HepG2 (cell line): ENCODE results near the gene RETREG2. TPM values are rescaled to one million over a fixed set of nuclear protein-coding genes. Genes with fewer than 3 reads are reported as not detected.

Source experiments
- HMGXB3 ChIP-seq: sonication (generic); formaldehyde crosslinking; IDR thresholded peaks from 2 replicates; pipeline ENCODE4 v1.4.0; 2020; ENCODE audit warnings: missing genetic modification reagents, borderline replicate concordance
- KIAA2018 ChIP-seq: sonication (generic); formaldehyde crosslinking; IDR thresholded peaks from 2 replicates; pipeline ENCODE4 v1.5.0; 2020; ENCODE audit warnings: mild to moderate bottlenecking, missing genetic modification reagents, borderline replicate concordance
- MTERF4 ChIP-seq: sonication (generic); formaldehyde crosslinking; IDR thresholded peaks from 2 replicates; pipeline ENCODE4 v1.8.0; 2023; ENCODE audit warnings: mild to moderate bottlenecking, missing genetic modification reagents
- MXI1 ChIP-seq: IDR thresholded peaks from 3 replicates; pipeline ENCODE4 v1.6.1; 2012; ENCODE audit warnings: low read depth, low read length, inconsistent platforms, borderline replicate concordance
- TBX3 ChIP-seq: fragments of 450-650 bp; IDR thresholded peaks from 2 replicates; pipeline ENCODE4 v1.6.1; 2017; ENCODE audit warnings: antibody characterized with exemption, mild to moderate bottlenecking, inconsistent platforms, borderline replicate concordance
- TMF1 ChIP-seq: sonication (generic); formaldehyde crosslinking; IDR thresholded peaks from 2 replicates; pipeline ENCODE4 v1.8.1; 2022; ENCODE audit warnings: low read depth, missing genetic modification reagents
- ZFY ChIP-seq: sonication (generic); formaldehyde crosslinking; IDR thresholded peaks from 2 replicates; pipeline ENCODE4 v1.4.0; 2020; ENCODE audit warnings: missing genetic modification reagents
- ZNF143 ChIP-seq: sonication (generic); formaldehyde crosslinking; IDR thresholded peaks from 2 replicates; pipeline ENCODE4 v1.4.0; 2020; ENCODE audit warnings: missing genetic modification reagents
- ZZZ3 ChIP-seq: sonication (generic); formaldehyde crosslinking; IDR thresholded peaks from 2 replicates; pipeline ENCODE4 v1.4.0; 2020; ENCODE audit warnings: missing genetic modification reagents, mild to moderate bottlenecking, borderline replicate concordance
- polyA plus RNA-seq, 8 experiments: library from polyadenylated mRNA; depleted of rRNA in 3 of 8; stranded (reverse) in 7 of 8; unstranded in 1 of 8; fragments of >200 nt; fragmentation: Illumina TruSeq in 4 of 8; extraction: Trizol in 4 of 8; gene quantifications; 2 replicates each; pipeline versions ENCODE4 v1.2.1 to v1.2.3, GENCODE V29; 2011 to 2016; ENCODE audit warnings: low read depth in 4 of 8, missing spikeins in 1 of 8, mixed read lengths in 1 of 8; ENCODE audit not compliant: insufficient read depth in 1 of 8
- total RNA-seq, 5 experiments: library from RNA; depleted of rRNA; stranded (reverse); fragments of >200 nt; fragmentation: Illumina TruSeq; extraction: Trizol; gene quantifications; 2 replicates each; pipeline ENCODE4 v1.2.3, GENCODE V29; 2016; ENCODE audit warnings: low read depth in 1 of 5

RETREG2 gene
- total and polyA plus RNA-seq, 2 of the 13 experiments (the other 11 are each of a cell fraction or from before 2014, with no cell fraction given), result 86.0 to 134 TPM

GRCh38 chr2:219176818-219177551 is 1.1 kb upstream of the RETREG2 start, which contains the start of gene CNPPD1 (continued):
- TF ChIP-seq MTERF4 (no peak; the same call in 1 of the 2 replicates), ZFY (CRISPR knock-in tag) (peak; percentile 96), TMF1 (peak; percentile 60), TBX3 (peak; percentile 82), MXI1 (peak; percentile 95; the same call in 2 of the 3 replicates), HMGXB3 (CRISPR knock-in tag) (no peak), ZNF143 (CRISPR knock-in tag) (peak; percentile 54; the same call in 1 of the 2 replicates), ZZZ3 (CRISPR knock-in tag) (peak; percentile 67; the same call in 1 of the 2 replicates), KIAA2018 (0 out of 2 replicates have a peak, but pooled peaks have one; percentile 96)
